Measurements from ENCODE around the gene SRRM4.

The SRRM4 gene

GRCh38 chr12:118960865-118961264 lies 20.5 kb upstream of the SRRM4 start:
- no peak for ATAC-seq
- TF ChIP-seq ZNF8 (CRISPR knock-in tag; IDR thresholded peaks at IDR 0.05) = no peak
- no peak for TF ChIP-seq ZFP30 (CRISPR knock-in tag; IDR thresholded peaks at IDR 0.05)
- TF ChIP-seq ISL1 (CRISPR knock-in tag; IDR thresholded peaks at IDR 0.05) = no peak
- no peak for TF ChIP-seq POU6F1 (CRISPR knock-in tag; IDR thresholded peaks at IDR 0.05; ENCODE audit: borderline replicate concordance, low read depth)
- no peak for TF ChIP-seq TSHZ2 (CRISPR knock-in tag; IDR thresholded peaks at IDR 0.05)
- no peak for TF ChIP-seq CREB5 (CRISPR knock-in tag; IDR thresholded peaks at IDR 0.05; ENCODE audit: low read depth)
- TF ChIP-seq SNAI2 (CRISPR knock-in tag; IDR thresholded peaks at IDR 0.05) = no peak
- no peak for TF ChIP-seq OSR1 (CRISPR knock-in tag; IDR thresholded peaks at IDR 0.05)
- no peak for TF ChIP-seq PATZ1 (CRISPR knock-in tag; IDR thresholded peaks at IDR 0.05; ENCODE audit: borderline replicate concordance)
- no peak for TF ChIP-seq TOX (CRISPR knock-in tag; IDR thresholded peaks at IDR 0.05; ENCODE audit: borderline replicate concordance)
- TF ChIP-seq ZNF70 (CRISPR knock-in tag; IDR thresholded peaks at IDR 0.05) = no peak
- no peak for TF ChIP-seq ARNTL (CRISPR knock-in tag; IDR thresholded peaks at IDR 0.05; ENCODE audit: borderline replicate concordance, low read depth)

GRCh38 chr12:118964988-118965387 lies 16.4 kb upstream of the SRRM4 start:
- no peak for TF ChIP-seq OSR1 (CRISPR knock-in tag; IDR thresholded peaks at IDR 0.05)
- no peak for TF ChIP-seq POU6F1 (CRISPR knock-in tag; IDR thresholded peaks at IDR 0.05; ENCODE audit: borderline replicate concordance, low read depth)
- no peak for TF ChIP-seq ZNF8 (CRISPR knock-in tag; IDR thresholded peaks at IDR 0.05)
- no peak for TF ChIP-seq CSDC2 (CRISPR knock-in tag; IDR thresholded peaks at IDR 0.05)
- no peak for TF ChIP-seq TOX (CRISPR knock-in tag; IDR thresholded peaks at IDR 0.05; ENCODE audit: borderline replicate concordance)
- TF ChIP-seq CREB5 (CRISPR knock-in tag; IDR thresholded peaks at IDR 0.05; ENCODE audit: low read depth) = no peak
- TF ChIP-seq BACH2 (CRISPR knock-in tag; IDR thresholded peaks at IDR 0.05; ENCODE audit: borderline replicate concordance) = no peak
- no peak for TF ChIP-seq ZC3H10 (CRISPR knock-in tag; IDR thresholded peaks at IDR 0.05)
- TF ChIP-seq PPARA (CRISPR knock-in tag; IDR thresholded peaks at IDR 0.05; ENCODE audit: borderline replicate concordance) = no peak
- TF ChIP-seq ARNTL (CRISPR knock-in tag; IDR thresholded peaks at IDR 0.05; ENCODE audit: borderline replicate concordance, low read depth) = no peak
- no peak for TF ChIP-seq CSRNP3 (CRISPR knock-in tag; IDR thresholded peaks at IDR 0.05)
- no peak for TF ChIP-seq SNAI2 (CRISPR knock-in tag; IDR thresholded peaks at IDR 0.05)
- no peak for TF ChIP-seq GLIS3 (CRISPR knock-in tag; IDR thresholded peaks at IDR 0.05)
- no peak for ATAC-seq

Measured in SK-N-SH treated with all-trans-retinoic acid at 6 μM for 48 hours (cell line).